Lung (tissue), 12 donors: ENCODE measurements around the gene SLIT1. TPM values are rescaled to one million over a fixed set of nuclear protein-coding genes. Genes with fewer than 3 reads are reported as not detected.

ENCODE experiments used
- ATAC-seq: fragments of 200-7000 bp; cut with Tn5 transposase; one replicate; pipeline ENCODE4 v1.9.1; 2020; ENCODE audit warnings: moderate number of reproducible peaks; ENCODE audit not compliant: insufficient read depth, low FRiP score
- DNase-seq, 3 donors: peaks; one replicate each; pipeline ENCODE4 v3.0.0-alpha.2; 2013 to 2017
- H3K27ac ChIP-seq, 2 donors: one replicate each; pipeline ENCODE4 v1.5.1; 2013; ENCODE audit warnings: mild to moderate bottlenecking in 2 of 2, moderate library complexity in 2 of 2, control low read depth in 1 of 2, inconsistent platforms in 1 of 2, low read depth in 1 of 2, low read length in 1 of 2
- H3K27me3 ChIP-seq, 3 donors: one replicate each; pipeline ENCODE4 v1.5.1; 2013; ENCODE audit warnings: low read length in 2 of 3; ENCODE audit not compliant: control insufficient read depth in 3 of 3, insufficient read depth in 3 of 3
- H3K36me3 ChIP-seq, 4 donors: one replicate each; pipeline ENCODE4 v1.5.1; 2013; ENCODE audit warnings: low read length in 4 of 4, mild to moderate bottlenecking in 1 of 4, moderate library complexity in 1 of 4; ENCODE audit not compliant: control insufficient read depth in 4 of 4, insufficient read depth in 4 of 4
- H3K4me1 ChIP-seq, 5 donors: one replicate each; pipeline ENCODE4 v1.5.1; 2013; ENCODE audit warnings: low read length in 5 of 5, mild to moderate bottlenecking in 2 of 5, moderate library complexity in 1 of 5; ENCODE audit not compliant: control insufficient read depth in 5 of 5, insufficient read depth in 5 of 5
- H3K4me3 ChIP-seq: one replicate; pipeline ENCODE4 v1.5.1; 2013; ENCODE audit warnings: mild to moderate bottlenecking, control low read depth, moderate library complexity
- H3K9ac ChIP-seq, 2 donors: one replicate each; pipeline ENCODE4 v1.5.1; 2013; ENCODE audit warnings: low read length in 2 of 2, control low read depth in 1 of 2; ENCODE audit not compliant: insufficient read depth in 1 of 2
- H3K9me3 ChIP-seq, 4 donors: one replicate each; pipeline ENCODE4 v1.5.1; 2013; ENCODE audit warnings: low read length in 3 of 4, mild to moderate bottlenecking in 1 of 4, moderate library complexity in 1 of 4; ENCODE audit not compliant: control insufficient read depth in 4 of 4, insufficient read depth in 3 of 4
- WGBS, 2 donors: extraction: QIAGEN DNeasy Blood & Tissue Kit; methylation state at CpG; one replicate each; pipeline ENCODE4 v1.1.7; 2013; 5-methylcytosine and 5-hydroxymethylcytosine counted together
- polyA plus RNA-seq, 2 donors: library from polyadenylated mRNA; stranded (reverse); fragments of 200-250 nt; gene quantifications; one replicate each; pipeline ENCODE4 v1.2.1, GENCODE V29; 2013
- total RNA-seq, 2 donors: library from RNA; depleted of rRNA in 1 of 2; stranded (reverse); fragments of >200 nt in 1 of 2; gene quantifications; one replicate each; pipeline ENCODE4 v1.2.1, GENCODE V29; 2014 to 2021
- TF ChIP-seq, protein P1 (sequence below): IDR thresholded peaks from 2 replicates; pipeline ENCODE4 v1.5.1; 2012; ENCODE audit warnings: mild to moderate bottlenecking; ENCODE audit errors: control extremely low read depth, extremely low read depth
- donor health status: control.
- donor health status: control.
- donor health status: Bipolar disorder and iron deficiency.
- donor health status: healthy.
- donor health status: DM: yes; HTN: yes; CAD: no.

Gene SLIT1
- total and polyA plus RNA-seq, 4 donors = 0.39 to 5.6 (median 0.57) TPM

DNA sequence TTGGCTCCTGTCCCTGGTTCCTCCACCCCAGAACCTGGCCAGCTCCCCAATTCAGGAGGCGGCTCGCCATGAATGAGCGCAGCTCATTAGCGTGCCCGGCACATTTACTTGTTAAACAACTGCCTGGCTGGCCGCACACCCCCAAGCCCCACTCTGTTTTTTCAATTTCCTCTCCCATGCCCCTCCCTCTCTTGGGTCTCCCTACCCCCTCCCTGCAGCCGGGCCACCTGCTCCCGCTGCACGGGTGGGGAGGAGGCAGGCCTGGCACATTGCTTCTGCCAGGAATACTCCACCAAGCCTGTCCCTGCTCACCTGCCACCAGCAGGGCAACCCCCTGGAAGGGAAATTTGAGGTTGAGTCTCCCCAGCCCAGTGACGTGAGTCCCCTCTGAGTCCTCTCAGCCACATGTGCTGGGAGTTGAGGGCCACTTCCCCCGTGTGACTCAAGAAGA is 2.5 kb upstream of the SLIT1 start:
- Histone ChIP-seq H3K9me3 (peaks cover 0 to 5% (median 0%) of the 10 kb centered on the region in 4 donors), H3K27me3 (peaks cover 9 to 39% (median 23%) of the 10 kb centered on the region in 3 donors), H3K4me3 (no peak overlapping the region), H3K27ac (no peak overlapping the region), H3K4me1 (peaks cover 0 to 20% (median 5%) of the 10 kb centered on the region in 5 donors), H3K36me3 (no peaks in the 10 kb centered on the region), H3K9ac (no peak overlapping the region)
- 46 to 57% methylated on average over 11 of the region's 11 CpGs for WGBS, 2 donors
- ATAC-seq (no peak), DNase-seq (no peak)
- TF ChIP-seq, protein P1, sequence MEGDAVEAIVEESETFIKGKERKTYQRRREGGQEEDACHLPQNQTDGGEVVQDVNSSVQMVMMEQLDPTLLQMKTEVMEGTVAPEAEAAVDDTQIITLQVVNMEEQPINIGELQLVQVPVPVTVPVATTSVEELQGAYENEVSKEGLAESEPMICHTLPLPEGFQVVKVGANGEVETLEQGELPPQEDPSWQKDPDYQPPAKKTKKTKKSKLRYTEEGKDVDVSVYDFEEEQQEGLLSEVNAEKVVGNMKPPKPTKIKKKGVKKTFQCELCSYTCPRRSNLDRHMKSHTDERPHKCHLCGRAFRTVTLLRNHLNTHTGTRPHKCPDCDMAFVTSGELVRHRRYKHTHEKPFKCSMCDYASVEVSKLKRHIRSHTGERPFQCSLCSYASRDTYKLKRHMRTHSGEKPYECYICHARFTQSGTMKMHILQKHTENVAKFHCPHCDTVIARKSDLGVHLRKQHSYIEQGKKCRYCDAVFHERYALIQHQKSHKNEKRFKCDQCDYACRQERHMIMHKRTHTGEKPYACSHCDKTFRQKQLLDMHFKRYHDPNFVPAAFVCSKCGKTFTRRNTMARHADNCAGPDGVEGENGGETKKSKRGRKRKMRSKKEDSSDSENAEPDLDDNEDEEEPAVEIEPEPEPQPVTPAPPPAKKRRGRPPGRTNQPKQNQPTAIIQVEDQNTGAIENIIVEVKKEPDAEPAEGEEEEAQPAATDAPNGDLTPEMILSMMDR = no peak

DNA sequence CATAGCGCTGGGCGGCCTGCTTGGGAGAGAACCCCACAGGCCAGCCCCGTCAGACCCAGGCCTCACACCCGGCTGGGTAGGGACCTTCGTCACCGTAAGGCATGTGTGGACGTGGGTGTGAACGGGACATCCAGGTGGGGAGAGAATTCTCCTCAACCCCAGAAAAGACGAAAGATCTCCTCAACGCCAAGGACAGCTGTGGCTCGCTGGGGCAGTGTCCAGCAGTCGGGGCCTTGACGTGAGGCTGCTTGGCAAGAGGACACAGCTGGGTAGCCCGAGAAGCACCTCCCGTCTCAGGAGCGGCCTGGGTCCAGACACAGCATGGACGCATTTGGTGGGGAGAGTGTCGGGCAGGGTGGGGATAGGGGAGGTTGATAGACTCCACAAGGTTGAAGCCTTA is 1.2 kb upstream of the SLIT1 start:
- WGBS, 2 donors = 89 to 90% methylated on average over 18 of the region's 18 CpGs
- DNase-seq (no peak), ATAC-seq (no peak)
- no peak overlapping the region for H3K9ac ChIP-seq
- peaks cover 0 to 4% (median 0%) of the 10 kb centered on the region in 4 donors for H3K9me3 ChIP-seq
- peaks cover 0 to 20% (median 5%) of the 10 kb centered on the region in 5 donors for H3K4me1 ChIP-seq
- no peaks in the 10 kb centered on the region for H3K36me3 ChIP-seq
- H3K4me3 ChIP-seq = no peak overlapping the region
- H3K27me3 ChIP-seq = peaks cover 9 to 42% (median 24%) of the 10 kb centered on the region in 3 donors
- TF ChIP-seq, protein P1 = no peak
- no peak overlapping the region for H3K27ac ChIP-seq

GRCh38 chr10:97184971-97185325 is 811 bp downstream of the SLIT1 start:
- no peak for DNase-seq

More at GRCh38 chr10:97184971-97185325, 811 bp downstream of the SLIT1 start:
- H3K27me3 ChIP-seq = peaks cover 9 to 42% (median 22%) of the 10 kb centered on the region in 3 donors
- H3K27ac ChIP-seq = no peak overlapping the region
- no peak overlapping the region for H3K9ac ChIP-seq
- TF ChIP-seq, protein P1 = no peak
- no peak overlapping the region for H3K4me3 ChIP-seq
- peaks cover 0 to 3% (median 0%) of the 10 kb centered on the region in 4 donors for H3K9me3 ChIP-seq
- WGBS, 2 donors = 15 to 26% methylated on average over 17 of the region's 17 CpGs
- H3K36me3 ChIP-seq = no peaks in the 10 kb centered on the region
- H3K4me1 ChIP-seq = peaks cover 0 to 27% (median 5%) of the 10 kb centered on the region in 5 donors
- no peak for ATAC-seq
